Measurements from ENCODE around the gene C4B.
"Not testable (repeated sequence)": the region's sequence is repeated elsewhere in the genome, so short reads cannot be mapped to it uniquely, and the experiment has no call there.

Gene C4B

GRCh38 chr6:32009537-32009936 lies 5.1 kb upstream of the C4B start:
- H3K27ac ChIP-seq (ENCODE audit: low read length, poor library complexity, severe bottlenecking); H3K79me1 ChIP-seq (replicated peaks; ENCODE audit: low read length, poor library complexity, severe bottlenecking); H3K4me2 ChIP-seq (ENCODE audit: low read length, poor library complexity, severe bottlenecking); H2BK15ac ChIP-seq (ENCODE audit: low read depth, poor library complexity, severe bottlenecking); H3K4ac ChIP-seq (ENCODE audit: low read depth in 1 of 2, low read length in 2 of 2); H3K36me3 ChIP-seq (ENCODE audit: control insufficient read depth in 1 of 2, insufficient read depth in 2 of 2, low read depth in 1 of 2, low read length in 2 of 2); H2BK5ac ChIP-seq (ENCODE audit: low read depth, low read length, poor library complexity, severe bottlenecking); H3K27me3 ChIP-seq (ENCODE audit: control insufficient read depth in 1 of 2, insufficient read depth in 1 of 2, low read length in 2 of 2); H4K8ac ChIP-seq (ENCODE audit: low read length); H2BK120ac ChIP-seq (ENCODE audit: low read depth, low read length); H3K14ac ChIP-seq (ENCODE audit: low read length in 2 of 2); H3K9me3 ChIP-seq (ENCODE audit: control insufficient read depth, low read length); H3K9ac ChIP-seq (ENCODE audit: low read length); H2BK12ac ChIP-seq (ENCODE audit: low read length in 2 of 2); H2AFZ ChIP-seq (ENCODE audit: low read depth, low read length); H3K4me1 ChIP-seq (ENCODE audit: control insufficient read depth, insufficient read depth, low read depth, low read length); DNase-seq; H2AK5ac ChIP-seq (ENCODE audit: low read length, severe bottlenecking); H3K23ac ChIP-seq (ENCODE audit: low read length in 2 of 2); H4K91ac ChIP-seq (ENCODE audit: low read length); H3K18ac ChIP-seq (ENCODE audit: low read depth in 1 of 2, low read length in 2 of 2); H3K4me3 ChIP-seq (ENCODE audit: insufficient read depth in 1 of 2, low read depth in 1 of 2, low read length in 2 of 2): not testable (repeated sequence)
- WGBS: 36% methylated on average over 2 of the region's 12 CpGs

- not testable (repeated sequence) for DNase-seq; H2AK5ac ChIP-seq (ENCODE audit: low read length, severe bottlenecking); H2BK120ac ChIP-seq (ENCODE audit: low read depth, low read length)
Observed at GRCh38 chr6:32010856-32011530, 3.6 kb upstream of the C4B start.

GRCh38 chr6:32012941-32013617 lies 1.5 kb upstream of the C4B start:
- not testable (repeated sequence) for DNase-seq

More at GRCh38 chr6:32010856-32011530, 3.6 kb upstream of the C4B start:
- not testable (repeated sequence) for H3K14ac ChIP-seq (ENCODE audit: low read length in 2 of 2); H2BK15ac ChIP-seq (ENCODE audit: low read depth, poor library complexity, severe bottlenecking); H3K4me2 ChIP-seq (ENCODE audit: low read length, poor library complexity, severe bottlenecking); H3K18ac ChIP-seq (ENCODE audit: low read depth in 1 of 2, low read length in 2 of 2); H3K4ac ChIP-seq (ENCODE audit: low read depth in 1 of 2, low read length in 2 of 2); H2AFZ ChIP-seq (ENCODE audit: low read depth, low read length); H3K9ac ChIP-seq (ENCODE audit: low read length); H3K36me3 ChIP-seq (ENCODE audit: control insufficient read depth in 1 of 2, insufficient read depth in 2 of 2, low read depth in 1 of 2, low read length in 2 of 2); H3K79me1 ChIP-seq (replicated peaks; ENCODE audit: low read length, poor library complexity, severe bottlenecking); H2BK5ac ChIP-seq (ENCODE audit: low read depth, low read length, poor library complexity, severe bottlenecking); H3K4me3 ChIP-seq (ENCODE audit: insufficient read depth in 1 of 2, low read depth in 1 of 2, low read length in 2 of 2); H4K8ac ChIP-seq (ENCODE audit: low read length); H3K4me1 ChIP-seq (ENCODE audit: control insufficient read depth, insufficient read depth, low read depth, low read length); H2BK12ac ChIP-seq (ENCODE audit: low read length in 2 of 2); H4K91ac ChIP-seq (ENCODE audit: low read length); H3K27ac ChIP-seq (ENCODE audit: low read length, poor library complexity, severe bottlenecking); H3K23ac ChIP-seq (ENCODE audit: low read length in 2 of 2); H3K27me3 ChIP-seq (ENCODE audit: control insufficient read depth in 1 of 2, insufficient read depth in 1 of 2, low read length in 2 of 2); H3K9me3 ChIP-seq (ENCODE audit: control insufficient read depth, low read length)
- WGBS: no CpG with 5 or more reads among the region's 27 CpGs

GRCh38 chr6:32013738-32014137 lies 857 bp upstream of the C4B start:
- H3K18ac ChIP-seq (ENCODE audit: low read depth in 1 of 2, low read length in 2 of 2); H4K91ac ChIP-seq (ENCODE audit: low read length); H3K14ac ChIP-seq (ENCODE audit: low read length in 2 of 2); H3K4me1 ChIP-seq (ENCODE audit: control insufficient read depth, insufficient read depth, low read depth, low read length); H2AFZ ChIP-seq (ENCODE audit: low read depth, low read length); H3K4ac ChIP-seq (ENCODE audit: low read depth in 1 of 2, low read length in 2 of 2); H2BK12ac ChIP-seq (ENCODE audit: low read length in 2 of 2); H2AK5ac ChIP-seq (ENCODE audit: low read length, severe bottlenecking); H3K79me1 ChIP-seq (replicated peaks; ENCODE audit: low read length, poor library complexity, severe bottlenecking); H3K27me3 ChIP-seq (ENCODE audit: control insufficient read depth in 1 of 2, insufficient read depth in 1 of 2, low read length in 2 of 2); H3K27ac ChIP-seq (ENCODE audit: low read length, poor library complexity, severe bottlenecking); H3K9ac ChIP-seq (ENCODE audit: low read length); H2BK15ac ChIP-seq (ENCODE audit: low read depth, poor library complexity, severe bottlenecking); H3K36me3 ChIP-seq (ENCODE audit: control insufficient read depth in 1 of 2, insufficient read depth in 2 of 2, low read depth in 1 of 2, low read length in 2 of 2); H3K9me3 ChIP-seq (ENCODE audit: control insufficient read depth, low read length); DNase-seq; H3K23ac ChIP-seq (ENCODE audit: low read length in 2 of 2); H2BK5ac ChIP-seq (ENCODE audit: low read depth, low read length, poor library complexity, severe bottlenecking); H3K4me2 ChIP-seq (ENCODE audit: low read length, poor library complexity, severe bottlenecking); H4K8ac ChIP-seq (ENCODE audit: low read length); H3K4me3 ChIP-seq (ENCODE audit: insufficient read depth in 1 of 2, low read depth in 1 of 2, low read length in 2 of 2); H2BK120ac ChIP-seq (ENCODE audit: low read depth, low read length): not testable (repeated sequence)
- WGBS: no CpG with 5 or more reads among the region's 5 CpGs

More at GRCh38 chr6:32012941-32013617, 1.5 kb upstream of the C4B start:
- not testable (repeated sequence) for H3K4me3 ChIP-seq (ENCODE audit: insufficient read depth in 1 of 2, low read depth in 1 of 2, low read length in 2 of 2); H3K4me1 ChIP-seq (ENCODE audit: control insufficient read depth, insufficient read depth, low read depth, low read length); H3K36me3 ChIP-seq (ENCODE audit: control insufficient read depth in 1 of 2, insufficient read depth in 2 of 2, low read depth in 1 of 2, low read length in 2 of 2); H3K9me3 ChIP-seq (ENCODE audit: control insufficient read depth, low read length); H3K4me2 ChIP-seq (ENCODE audit: low read length, poor library complexity, severe bottlenecking); H3K14ac ChIP-seq (ENCODE audit: low read length in 2 of 2); H2AFZ ChIP-seq (ENCODE audit: low read depth, low read length); H3K9ac ChIP-seq (ENCODE audit: low read length); H2AK5ac ChIP-seq (ENCODE audit: low read length, severe bottlenecking); H2BK120ac ChIP-seq (ENCODE audit: low read depth, low read length); H4K8ac ChIP-seq (ENCODE audit: low read length); H4K91ac ChIP-seq (ENCODE audit: low read length); H3K4ac ChIP-seq (ENCODE audit: low read depth in 1 of 2, low read length in 2 of 2); H3K79me1 ChIP-seq (replicated peaks; ENCODE audit: low read length, poor library complexity, severe bottlenecking); H3K23ac ChIP-seq (ENCODE audit: low read length in 2 of 2); H3K18ac ChIP-seq (ENCODE audit: low read depth in 1 of 2, low read length in 2 of 2); H3K27me3 ChIP-seq (ENCODE audit: control insufficient read depth in 1 of 2, insufficient read depth in 1 of 2, low read length in 2 of 2); H2BK15ac ChIP-seq (ENCODE audit: low read depth, poor library complexity, severe bottlenecking); H3K27ac ChIP-seq (ENCODE audit: low read length, poor library complexity, severe bottlenecking); H2BK5ac ChIP-seq (ENCODE audit: low read depth, low read length, poor library complexity, severe bottlenecking); H2BK12ac ChIP-seq (ENCODE audit: low read length in 2 of 2)
- WGBS: 90% methylated on average over 7 of the region's 17 CpGs

Measured in mesenchymal stem cell (in vitro differentiated cells and primary cell).